GM23338 (cell line): ENCODE measurements around the gene LFNG. TPM values are rescaled to one million over a fixed set of nuclear protein-coding genes. Genes with fewer than 3 reads are reported as not detected.

Source experiments
- ATAC-seq: fragments of 200-7000 bp; cut with Tn5 transposase; 3 replicates; pipeline ENCODE4 v1.9.1; 2020
- DNase-seq: peaks from one replicate; pipeline ENCODE4 v3.0.0-alpha.2; 2015; ENCODE audit warnings: low spot score
- H2AFZ ChIP-seq: fragments of 200-600 bp; sonication (generic); 2 replicates; pipeline ENCODE4 v1.8.0; 2016; ENCODE audit warnings: antibody characterized with exemption, mild to moderate bottlenecking, moderate library complexity
- H3F3A ChIP-seq: fragments of 200-600 bp; sonication (generic); replicated peaks from 2 replicates; pipeline ENCODE4 v1.8.0; 2017; ENCODE audit warnings: antibody characterized with exemption, mixed run types, low read depth
- H3K27ac ChIP-seq: fragments of 200-600 bp; sonication (generic); 2 replicates; pipeline ENCODE4 v1.6.1; 2016; ENCODE audit warnings: low read depth
- H3K27me3 ChIP-seq: fragments of 200-600 bp; sonication (generic); 2 replicates; pipeline ENCODE4 v1.8.0; 2016; ENCODE audit warnings: mild to moderate bottlenecking, mixed run types, moderate library complexity; ENCODE audit not compliant: insufficient read depth
- H3K36me3 ChIP-seq: fragments of 200-600 bp; sonication (generic); 2 replicates; pipeline ENCODE4 v1.8.0; 2016; ENCODE audit warnings: mild to moderate bottlenecking; ENCODE audit not compliant: insufficient read depth
- H3K4me1 ChIP-seq: fragments of 200-600 bp; sonication (generic); 2 replicates; pipeline ENCODE4 v1.8.0; 2016; ENCODE audit warnings: mild to moderate bottlenecking, moderate library complexity; ENCODE audit not compliant: insufficient read depth
- H3K4me2 ChIP-seq: fragments of 200-600 bp; sonication (generic); 2 replicates; pipeline ENCODE4 v1.7.1; 2017; ENCODE audit warnings: mixed run types
- H3K4me3 ChIP-seq: fragments of 200-600 bp; sonication (generic); 2 replicates; pipeline ENCODE4 v1.6.1; 2016; ENCODE audit warnings: mixed run types
- H3K79me2 ChIP-seq: fragments of 200-600 bp; sonication (generic); replicated peaks from 2 replicates; pipeline ENCODE4 v1.8.0; 2017; ENCODE audit warnings: mild to moderate bottlenecking; ENCODE audit not compliant: insufficient read depth
- H3K9me2 ChIP-seq: fragments of 200-600 bp; sonication (generic); 2 replicates; pipeline ENCODE4 v1.8.0; 2017; ENCODE audit not compliant: insufficient read depth
- H4K20me1 ChIP-seq: fragments of 200-600 bp; sonication (generic); replicated peaks from 2 replicates; pipeline ENCODE4 v1.8.0; 2017; ENCODE audit warnings: mild to moderate bottlenecking; ENCODE audit not compliant: insufficient read depth
- H3K27ac Mint-ChIP-seq: 2 replicates; pipeline ENCODE4 v1.8.0; 2020; ENCODE audit warnings: inconsistent platforms, mild to moderate bottlenecking, moderate library complexity, mixed read lengths
- H3K27me3 Mint-ChIP-seq: 3 replicates; pipeline ENCODE4 v1.8.0; 2022; ENCODE audit warnings: low read depth, mild to moderate bottlenecking, moderate library complexity, mixed read lengths, inconsistent platforms; ENCODE audit not compliant: insufficient read depth, poor library complexity
- H3K36me3 Mint-ChIP-seq: 3 replicates; pipeline ENCODE4 v1.8.0; 2021; ENCODE audit warnings: low read depth, mild to moderate bottlenecking, inconsistent platforms, moderate library complexity, mixed read lengths
- H3K4me1 Mint-ChIP-seq: 3 replicates; pipeline ENCODE4 v1.8.0; 2020; ENCODE audit warnings: mild to moderate bottlenecking, inconsistent platforms, mixed read lengths
- H3K4me3 Mint-ChIP-seq: 3 replicates; pipeline ENCODE4 v1.8.0; 2021; ENCODE audit warnings: moderate library complexity, mild to moderate bottlenecking, inconsistent platforms, mixed read lengths
- H3K9me3 Mint-ChIP-seq: 3 replicates; pipeline ENCODE4 v1.8.0; 2020; ENCODE audit warnings: moderate library complexity, mild to moderate bottlenecking, inconsistent platforms, mixed read lengths
- CREB1 ChIP-seq: fragments of 250-450 bp; sonication (Bioruptor Pico); IDR thresholded peaks from 2 replicates; pipeline ENCODE4 v1.5.0; 2020; ENCODE audit warnings: low read depth, mild to moderate bottlenecking, moderate library complexity
- CTCF ChIP-seq, 2 experiments: fragments of 200-600 bp in 1 of 2; sonication (generic) in 1 of 2; conservative IDR thresholded peaks; 2 replicates each; pipeline versions ENCODE4 v1.5.1 to v1.6.1; 2016 to 2017; ENCODE audit warnings: antibody characterized with exemption in 2 of 2, low read depth in 2 of 2, mild to moderate bottlenecking in 2 of 2, moderate library complexity in 1 of 2
- ETS1 ChIP-seq: IDR thresholded peaks from 2 replicates; pipeline ENCODE4 v1.6.1; 2016; ENCODE audit warnings: antibody characterized with exemption
- EZH2 ChIP-seq: fragments of 200-600 bp; sonication (generic); IDR thresholded peaks from one replicate; pipeline ENCODE4 v1.8.0; 2017; ENCODE audit warnings: antibody characterized with exemption, mild to moderate bottlenecking, low read depth; ENCODE audit not compliant: unreplicated experiment
- EZH2phosphoT487 ChIP-seq: fragments of 200-600 bp; sonication (generic); IDR thresholded peaks from one replicate; pipeline ENCODE4 v1.8.1; 2018; ENCODE audit warnings: antibody characterized with exemption; ENCODE audit not compliant: unreplicated experiment
- JUNB ChIP-seq: IDR thresholded peaks from one replicate; pipeline ENCODE4 v1.6.1; 2016; ENCODE audit warnings: antibody characterized with exemption; ENCODE audit not compliant: unreplicated experiment
- NANOG ChIP-seq: IDR thresholded peaks from 2 replicates; pipeline ENCODE4 v1.6.1; 2016; ENCODE audit warnings: antibody characterized with exemption, borderline replicate concordance
- POLR2AphosphoS5 ChIP-seq: IDR thresholded peaks from 2 replicates; pipeline ENCODE4 v1.6.1; 2016; ENCODE audit warnings: antibody characterized with exemption, low read depth
- REST ChIP-seq: IDR thresholded peaks from one replicate; pipeline ENCODE4 v1.6.1; 2018; ENCODE audit warnings: antibody characterized with exemption; ENCODE audit not compliant: unreplicated experiment
- STAT1 ChIP-seq: IDR thresholded peaks from one replicate; pipeline ENCODE4 v1.6.1; 2016; ENCODE audit warnings: antibody characterized with exemption; ENCODE audit not compliant: unreplicated experiment
- ZNF114 ChIP-seq: fragments of 250-450 bp; sonication (Bioruptor Pico); IDR thresholded peaks from 2 replicates; pipeline ENCODE4 v1.5.0; 2020; ENCODE audit warnings: mild to moderate bottlenecking, moderate library complexity
- ZNF331 ChIP-seq: fragments of 250-450 bp; sonication (Bioruptor Pico); IDR thresholded peaks from 2 replicates; pipeline ENCODE4 v1.5.0; 2020; ENCODE audit warnings: low read depth, mild to moderate bottlenecking, moderate library complexity
- polyA plus RNA-seq: library from polyadenylated mRNA; unstranded; fragments of >200 nt; fragmentation: Nextera tagmentation; extraction: Ambion mirVana; gene quantifications from 2 replicates; pipeline ENCODE4 v1.2.1, GENCODE V29; 2016
- total RNA-seq: library from RNA; depleted of rRNA; stranded (reverse); fragments of >200 nt; shearing (Covaris generic); gene quantifications from 2 replicates; pipeline ENCODE4 v1.2.3, GENCODE V29; 2014

LFNG gene
- total and polyA plus RNA-seq, 2 experiments from 2014 or later, result 1.7 to 35.4 TPM

- ATAC-seq (no peak), DNase-seq (no peak)
- Histone ChIP-seq H3K4me3 (no peak overlapping the region), H3K27ac (no peak overlapping the region), H3K36me3 (no peaks in the 10 kb centered on the region), H3K9me2 (no peaks in the 10 kb centered on the region), H3K79me2 (no peaks in the 10 kb centered on the region), H4K20me1 (no peaks in the 10 kb centered on the region), H3K27me3 (no peaks in the 10 kb centered on the region), H3F3A (no peaks in the 10 kb centered on the region), H3K4me1 (0 out of 2 replicates have a peak, but pooled peaks cover 3% of the 10 kb centered on the region), H3K4me2 (no peak overlapping the region), H2AFZ (no peak overlapping the region)
- no peak overlapping the region for H3K27ac Mint-ChIP-seq
- H3K36me3 Mint-ChIP-seq, result no peaks in the 10 kb centered on the region
- H3K27me3 Mint-ChIP-seq, result peaks cover 19% of the 10 kb centered on the region
- H3K9me3 Mint-ChIP-seq, result peaks cover 8% of the 10 kb centered on the region; the same call in 1 of the 3 replicates
- no peak for TF ChIP-seq ZNF331 (CRISPR knock-in tag)
- no peak overlapping the region for H3K4me3 Mint-ChIP-seq
- H3K4me1 Mint-ChIP-seq, result peaks cover 14% of the 10 kb centered on the region; the same call in 2 of the 3 replicates
These were observed 40.1 kb upstream of the LFNG start for GRCh38 chr7:2479276-2480069.

GRCh38 chr7:2480070-2480408 lies 39.5 kb upstream of the LFNG start:
- Histone ChIP-seq H3K27me3 (no peaks in the 10 kb centered on the region), H3K27ac (no peak overlapping the region), H2AFZ (peak overlapping the region; percentile 7; the same call in 1 of the 2 replicates), H3K4me3 (no peak overlapping the region), H3K79me2 (no peaks in the 10 kb centered on the region), H3F3A (no peaks in the 10 kb centered on the region), H3K4me1 (no peaks in the 10 kb centered on the region), H3K36me3 (no peaks in the 10 kb centered on the region), H3K9me2 (no peaks in the 10 kb centered on the region), H4K20me1 (no peaks in the 10 kb centered on the region), H3K4me2 (no peak overlapping the region)
- H3K36me3 Mint-ChIP-seq, result no peaks in the 10 kb centered on the region
- H3K4me1 Mint-ChIP-seq, result peaks cover 14% of the 10 kb centered on the region; the same call in 2 of the 3 replicates
- ATAC-seq (no peak), DNase-seq (no peak)
- H3K9me3 Mint-ChIP-seq, result peaks cover 8% of the 10 kb centered on the region; the same call in 1 of the 3 replicates
- H3K4me3 Mint-ChIP-seq, result no peak overlapping the region
- H3K27ac Mint-ChIP-seq, result no peak overlapping the region
- peaks cover 19% of the 10 kb centered on the region for H3K27me3 Mint-ChIP-seq
- no peak for TF ChIP-seq EZH2
- TF ChIP-seq STAT1, result no peak
- no peak for TF ChIP-seq EZH2phosphoT487
- TF ChIP-seq NANOG, result no peak
- no peak for TF ChIP-seq CREB1 (CRISPR knock-in tag)
- TF ChIP-seq ZNF331 (CRISPR knock-in tag), result no peak
- TF ChIP-seq REST, result no peak
- no peak for TF ChIP-seq JUNB
- TF ChIP-seq ETS1, result no peak
- TF ChIP-seq ZNF114 (CRISPR knock-in tag), result no peak
- no peak for TF ChIP-seq POLR2AphosphoS5
- TF ChIP-seq CTCF (conservative IDR thresholded peaks at IDR 0.05; ENCODE audit: low read depth in 2 of 2), result no peak
